GM19025 (cell line): ENCODE results near the gene CREB5.

ENCODE experiments used
- ATAC-seq: cut with Tn5 transposase; IDR thresholded peaks from one replicate; pipeline ENCODE4 v1.9.1; 2021; ENCODE audit warnings: mild to moderate bottlenecking, low read depth, moderate library complexity; ENCODE audit not compliant: unreplicated experiment

The CREB5 gene

GRCh38 chr7:28433039-28433438 lies 20.7 kb downstream of the CREB5 start:
- no peak for ATAC-seq

GRCh38 chr7:28433699-28434219 lies 21.4 kb downstream of the CREB5 start:
- ATAC-seq = no peak

GRCh38 chr7:28434510-28434909 lies 22.2 kb downstream of the CREB5 start:
- ATAC-seq = no peak

- no peak for ATAC-seq
Measured at GRCh38 chr7:28435152-28435551, 22.8 kb downstream of the CREB5 start.

GRCh38 chr7:28435732-28436378 lies 23.5 kb downstream of the CREB5 start:
- ATAC-seq = no peak

- ATAC-seq = no peak
Measured at GRCh38 chr7:28440055-28440601, 27.8 kb downstream of the CREB5 start.

GRCh38 chr7:28442540-28443420 lies 30.5 kb downstream of the CREB5 start:
- no peak for ATAC-seq

- no peak for ATAC-seq
Measured at GRCh38 chr7:28446131-28446530, 33.8 kb downstream of the CREB5 start.

- no peak for ATAC-seq
Measured at GRCh38 chr7:28447071-28447470, 34.8 kb downstream of the CREB5 start.

- ATAC-seq = no peak
Measured at GRCh38 chr7:28448708-28449107, 36.4 kb downstream of the CREB5 start.

- ATAC-seq = no peak
Measured at GRCh38 chr7:28452681-28453080, 40.4 kb downstream of the CREB5 start.

- no peak for ATAC-seq
Measured at GRCh38 chr7:28455486-28455885, 43.2 kb downstream of the CREB5 start.

GRCh38 chr7:28456044-28456443 lies 43.7 kb downstream of the CREB5 start:
- no peak for ATAC-seq

GRCh38 chr7:28458732-28459131 lies 46.4 kb downstream of the CREB5 start:
- no peak for ATAC-seq

GRCh38 chr7:28459306-28459705 lies 47.0 kb downstream of the CREB5 start:
- no peak for ATAC-seq

- ATAC-seq = no peak
Measured at GRCh38 chr7:28465697-28466096, 53.4 kb downstream of the CREB5 start.

- ATAC-seq = no peak
Measured at GRCh38 chr7:28466341-28466740, 54.0 kb downstream of the CREB5 start.

- ATAC-seq = no peak
Measured at GRCh38 chr7:28466885-28467284, 54.6 kb downstream of the CREB5 start.

GRCh38 chr7:28469562-28469961 lies 57.2 kb downstream of the CREB5 start:
- no peak for ATAC-seq

GRCh38 chr7:28470344-28470743 lies 58.0 kb downstream of the CREB5 start:
- no peak for ATAC-seq

GRCh38 chr7:28472332-28472731 lies 60.0 kb downstream of the CREB5 start:
- ATAC-seq = no peak
